ACHN (cell line): ENCODE measurements around the gene SRPK2.
A peak's percentile ranks its signal among the peaks of the same experiment; 100 is the strongest.

Experiments used
- DNase-seq: peaks from one replicate; pipeline ENCODE4 v3.0.0-alpha.2; 2015
- in situ Hi-C: cut with HindIII; loops from 2 replicates; pipeline ENCODE4 v1.10.0; 2017; ENCODE audit warnings: low sequenced_read_pairs, low pct_ligation_motif_present, low pct_unique_long_range_greater_than_20kb

The SRPK2 gene

GRCh38 chr7:105185290-105186010, 203.3 kb downstream of the SRPK2 start:
- no peak for DNase-seq
- in situ Hi-C loops, result no loop called here

- in situ Hi-C loops, result no loop called here
- no peak for DNase-seq
These were observed 208.7 kb downstream of the SRPK2 start for GRCh38 chr7:105180002-105180401.

GRCh38 chr7:105178928-105179541, 209.7 kb downstream of the SRPK2 start:
- DNase-seq, result no peak
- in situ Hi-C loops, result no loop called here

GRCh38 chr7:105178177-105178576, 210.5 kb downstream of the SRPK2 start:
- DNase-seq, result no peak
- in situ Hi-C loops, result no loop called here

GRCh38 chr7:105177026-105177425, 211.7 kb downstream of the SRPK2 start:
- no peak for DNase-seq
- in situ Hi-C loops, result no loop called here

GRCh38 chr7:105173586-105173985, 215.1 kb downstream of the SRPK2 start:
- in situ Hi-C loops, result no loop called here
- no peak for DNase-seq

GRCh38 chr7:105164751-105165150, 224.0 kb downstream of the SRPK2 start:
- DNase-seq, result no peak
- in situ Hi-C loops, result no loop called here

- in situ Hi-C loops, result no loop called here
- no peak for DNase-seq
These were observed 225.0 kb downstream of the SRPK2 start for GRCh38 chr7:105163718-105164117.

GRCh38 chr7:105161366-105161765, 227.4 kb downstream of the SRPK2 start:
- no peak for DNase-seq
- in situ Hi-C loops, result no loop called here

GRCh38 chr7:105157278-105157677, 231.4 kb downstream of the SRPK2 start:
- in situ Hi-C loops, result no loop called here

GRCh38 chr7:105156731-105157130, 232.0 kb downstream of the SRPK2 start:
- no peak for DNase-seq
- in situ Hi-C loops, result no loop called here

More at GRCh38 chr7:105157278-105157677, 231.4 kb downstream of the SRPK2 start:
- DNase-seq, result no peak

- in situ Hi-C loops, result no loop called here
- no peak for DNase-seq
These were observed 234.6 kb downstream of the SRPK2 start for GRCh38 chr7:105154084-105154483.

- no peak for DNase-seq
- in situ Hi-C loops, result no loop called here
These were observed 235.2 kb downstream of the SRPK2 start for GRCh38 chr7:105153531-105153930.

GRCh38 chr7:105151152-105151551, 237.6 kb downstream of the SRPK2 start:
- in situ Hi-C loops, result no loop called here
- DNase-seq, result no peak

GRCh38 chr7:105149827-105150226, 238.9 kb downstream of the SRPK2 start:
- no peak for DNase-seq

GRCh38 chr7:105141068-105141467, 247.7 kb downstream of the SRPK2 start:
- in situ Hi-C loops, result no loop called here
- peak; percentile 44 for DNase-seq

More at GRCh38 chr7:105149827-105150226, 238.9 kb downstream of the SRPK2 start:
- in situ Hi-C loops, result no loop called here

- in situ Hi-C loops, result no loop called here
These were observed 249.3 kb downstream of the SRPK2 start for GRCh38 chr7:105139381-105139780.

GRCh38 chr7:105137898-105138297, 250.8 kb downstream of the SRPK2 start:
- no peak for DNase-seq
- in situ Hi-C loops, result no loop called here

More at GRCh38 chr7:105139381-105139780, 249.3 kb downstream of the SRPK2 start:
- no peak for DNase-seq

- in situ Hi-C loops, result no loop called here
- DNase-seq, result peak; percentile 21
These were observed 252.5 kb downstream of the SRPK2 start for GRCh38 chr7:105136221-105136620.

- no peak for DNase-seq
- in situ Hi-C loops, result no loop called here
These were observed 254.6 kb downstream of the SRPK2 start for GRCh38 chr7:105133986-105134655.
